Body of pancreas (tissue), 4 donors: Measurements from ENCODE around the gene HPS5.
"Not testable (repeated sequence)": the region's sequence is repeated elsewhere in the genome, so short reads cannot be mapped to it uniquely, and the experiment has no call there.

ENCODE experiments used
- POLR2A ChIP-seq, 3 donors: fragments of 450-650 bp; IDR thresholded peaks; one replicate each; pipeline ENCODE4 v1.6.1; 2016; ENCODE audit warnings: antibody characterized with exemption in 3 of 3, mild to moderate bottlenecking in 2 of 3
- TF ChIP-seq, protein P1 (sequence below), 7 experiments: fragments of 450-650 bp in 4 of 7; fragments of 200-600 bp in 3 of 7; sonication (generic) in 3 of 7; IDR thresholded peaks; one replicate each; pipeline ENCODE4 v1.5.1; 2016 to 2019; ENCODE audit warnings: antibody characterized with exemption in 7 of 7

GRCh38 chr11:18247191-18247581 lies 74.8 kb downstream of the HPS5 start:
- TF ChIP-seq, protein P1, sequence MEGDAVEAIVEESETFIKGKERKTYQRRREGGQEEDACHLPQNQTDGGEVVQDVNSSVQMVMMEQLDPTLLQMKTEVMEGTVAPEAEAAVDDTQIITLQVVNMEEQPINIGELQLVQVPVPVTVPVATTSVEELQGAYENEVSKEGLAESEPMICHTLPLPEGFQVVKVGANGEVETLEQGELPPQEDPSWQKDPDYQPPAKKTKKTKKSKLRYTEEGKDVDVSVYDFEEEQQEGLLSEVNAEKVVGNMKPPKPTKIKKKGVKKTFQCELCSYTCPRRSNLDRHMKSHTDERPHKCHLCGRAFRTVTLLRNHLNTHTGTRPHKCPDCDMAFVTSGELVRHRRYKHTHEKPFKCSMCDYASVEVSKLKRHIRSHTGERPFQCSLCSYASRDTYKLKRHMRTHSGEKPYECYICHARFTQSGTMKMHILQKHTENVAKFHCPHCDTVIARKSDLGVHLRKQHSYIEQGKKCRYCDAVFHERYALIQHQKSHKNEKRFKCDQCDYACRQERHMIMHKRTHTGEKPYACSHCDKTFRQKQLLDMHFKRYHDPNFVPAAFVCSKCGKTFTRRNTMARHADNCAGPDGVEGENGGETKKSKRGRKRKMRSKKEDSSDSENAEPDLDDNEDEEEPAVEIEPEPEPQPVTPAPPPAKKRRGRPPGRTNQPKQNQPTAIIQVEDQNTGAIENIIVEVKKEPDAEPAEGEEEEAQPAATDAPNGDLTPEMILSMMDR (IDR thresholded peaks at IDR 0.05) = not testable (repeated sequence)
- not testable (repeated sequence) for TF ChIP-seq POLR2A (IDR thresholded peaks at IDR 0.05)
